SK-N-SH (cell line): ENCODE data around the gene MEX3A. TPM values are rescaled to one million over a fixed set of nuclear protein-coding genes. Genes with fewer than 3 reads are reported as not detected.

Experiments
- CTCF ChIA-PET: fragments of 300-600, 350-600 bp; formaldehyde crosslinking; extraction: SDS; loops from one replicate; lab custom pipeline; 2021; lab: Yijun Ruan, JAX
- POLR2A ChIA-PET: fragments of 350-600 bp; sonication (Branson Sonifier 250); formaldehyde crosslinking; extraction: SDS; loops from one replicate; lab custom pipeline; 2020; ENCODE audit warnings: antibody characterized with exemption, inconsistent platforms; lab: Yijun Ruan, JAX
- DNase-seq: peaks from one replicate; pipeline ENCODE4 v3.0.0; 2012
- H2AFZ ChIP-seq: fragments of 200-600 bp; sonication (generic); 2 replicates; pipeline ENCODE4 v1.8.1; 2016; ENCODE audit warnings: antibody characterized with exemption, mild to moderate bottlenecking, low read depth
- H3F3A ChIP-seq: fragments of 200-600 bp; sonication (generic); replicated peaks from 2 replicates; pipeline ENCODE3; 2016; ENCODE audit warnings: antibody characterized with exemption, mild to moderate bottlenecking; ENCODE audit not compliant: insufficient read depth
- H3K27ac ChIP-seq, 2 experiments: fragments of 200-500 bp in 1 of 2; fragments of 200-600 bp in 1 of 2; sonication (Bioruptor generic) in 1 of 2; sonication (generic), shearing (Covaris generic) in 1 of 2; 2 replicates each; pipeline versions ENCODE4 v1.5.1 to v1.6.1; 2014 to 2016; ENCODE audit warnings: low read depth in 2 of 2, inconsistent platforms in 1 of 2, low read length in 1 of 2, mild to moderate bottlenecking in 1 of 2, mixed read lengths in 1 of 2
- H3K27me3 ChIP-seq: fragments of 200-600 bp; sonication (generic), shearing (Covaris generic); 2 replicates; pipeline ENCODE4 v1.6.1; 2016; ENCODE audit warnings: mixed run types; ENCODE audit not compliant: insufficient read depth
- H3K36me3 ChIP-seq, 2 experiments: fragments of 200-500 bp in 1 of 2; fragments of 200-600 bp in 1 of 2; sonication (Bioruptor generic) in 1 of 2; sonication (generic) in 1 of 2; replicated peaks in 1 of 2; 2 replicates each; pipeline versions ENCODE3 to v1.5.1; 2014 to 2016; ENCODE audit warnings: low read length in 1 of 2, mild to moderate bottlenecking in 1 of 2; ENCODE audit not compliant: insufficient read depth in 2 of 2, control insufficient read depth in 1 of 2
- H3K4me1 ChIP-seq, 2 experiments: fragments of 200-500 bp in 1 of 2; fragments of 200-600 bp in 1 of 2; sonication (Bioruptor generic) in 1 of 2; sonication (generic), shearing (Covaris generic) in 1 of 2; 2 replicates each; pipeline versions ENCODE4 v1.5.1 to v1.6.1; 2014 to 2016; ENCODE audit warnings: low read depth in 1 of 2, low read length in 1 of 2, mixed run types in 1 of 2; ENCODE audit not compliant: insufficient read depth in 2 of 2, control insufficient read depth in 1 of 2
- H3K4me2 ChIP-seq: fragments of 200-600 bp; sonication (generic), shearing (Covaris generic); 2 replicates; pipeline ENCODE4 v1.6.1; 2017; ENCODE audit warnings: mixed run types
- H3K4me3 ChIP-seq, 2 experiments: fragments of 200-500 bp in 1 of 2; fragments of 200-600 bp in 1 of 2; sonication (Bioruptor generic) in 1 of 2; sonication (generic), shearing (Covaris generic) in 1 of 2; 2 replicates each; pipeline versions ENCODE4 v1.5.1 to v1.8.1; 2014 to 2016; ENCODE audit warnings: low read depth in 2 of 2, inconsistent platforms in 1 of 2, low read length in 1 of 2, mild to moderate bottlenecking in 1 of 2, mixed read lengths in 1 of 2, moderate library complexity in 1 of 2
- H3K79me2 ChIP-seq: fragments of 200-600 bp; sonication (generic); 2 replicates; pipeline ENCODE4 v1.8.1; 2017; ENCODE audit warnings: mild to moderate bottlenecking; ENCODE audit not compliant: insufficient read depth
- H3K9ac ChIP-seq: fragments of 200-600 bp; sonication (generic); 2 replicates; pipeline ENCODE4 v1.6.1; 2017; ENCODE audit warnings: mixed run types
- H3K9me2 ChIP-seq: fragments of 200-600 bp; sonication (generic); 2 replicates; pipeline ENCODE4 v1.6.1; 2017; ENCODE audit warnings: mixed run types
- H3K9me3 ChIP-seq: fragments of 200-600 bp; sonication (generic); 2 replicates; pipeline ENCODE4 v1.6.1; 2017; ENCODE audit warnings: mixed run types, mild to moderate bottlenecking, moderate library complexity
- H4K20me1 ChIP-seq: fragments of 200-600 bp; sonication (generic); 2 replicates; pipeline ENCODE4 v1.6.1; 2017; ENCODE audit warnings: mild to moderate bottlenecking, mixed run types; ENCODE audit not compliant: insufficient read depth
- EP300 ChIP-seq, 2 experiments: IDR thresholded peaks; 2 replicates each; pipeline versions ENCODE4 v1.4.0 to v1.6.1; 2012; ENCODE audit warnings: borderline replicate concordance in 1 of 2, low read depth in 1 of 2, low read length in 1 of 2
- EZH2phosphoT487 ChIP-seq: fragments of 200-600 bp; sonication (generic); IDR thresholded peaks from 2 replicates; pipeline ENCODE4 v1.6.1; 2017; ENCODE audit warnings: low read depth, mixed run types, mild to moderate bottlenecking, antibody characterized with exemption, moderate library complexity, borderline replicate concordance
- FOSL2 ChIP-seq: IDR thresholded peaks from 2 replicates; pipeline ENCODE4 v1.4.0; 2012; ENCODE audit warnings: low read depth, mild to moderate bottlenecking, moderate library complexity, borderline replicate concordance
- FOXM1 ChIP-seq: IDR thresholded peaks from 2 replicates; pipeline ENCODE4 v1.4.0; 2012; ENCODE audit warnings: low read depth, mild to moderate bottlenecking
- NRF1 ChIP-seq: IDR thresholded peaks from 2 replicates; pipeline ENCODE4 v1.6.1; 2012; ENCODE audit warnings: low read depth, mild to moderate bottlenecking, low read length
- PBX3 ChIP-seq: IDR thresholded peaks from 2 replicates; pipeline ENCODE4; 2012
- RAD21 ChIP-seq: IDR thresholded peaks from 2 replicates; pipeline ENCODE4 v1.6.1; 2012; ENCODE audit warnings: mild to moderate bottlenecking, low read length
- RCOR1 ChIP-seq: fragments of 150-350 bp; IDR thresholded peaks from 2 replicates; pipeline ENCODE4 v1.6.1; 2017; ENCODE audit warnings: antibody characterized with exemption, low read length
- SIN3A ChIP-seq: IDR thresholded peaks from 2 replicates; pipeline ENCODE4 v1.6.1; 2012; ENCODE audit warnings: low read depth, mild to moderate bottlenecking, low read length, moderate library complexity, borderline replicate concordance
- TEAD4 ChIP-seq: IDR thresholded peaks from 2 replicates; pipeline ENCODE4 v1.4.0; 2012; ENCODE audit warnings: mild to moderate bottlenecking, borderline replicate concordance; ENCODE audit not compliant: insufficient read depth
- YY1 ChIP-seq: IDR thresholded peaks from 2 replicates; pipeline ENCODE4 v1.4.0; 2012; ENCODE audit warnings: low read depth, mild to moderate bottlenecking
- WGBS: methylation state at CpG from one replicate; pipeline ENCODE4 v1.1.6; 2017; ENCODE audit warnings: low lambda C conversion rate; 5-methylcytosine and 5-hydroxymethylcytosine counted together
- polyA plus RNA-seq, 3 experiments: library from polyadenylated mRNA; depleted of rRNA; stranded (reverse); fragments of >200 nt; gene quantifications; 2 replicates each; pipeline ENCODE4 v1.2.3, GENCODE V29; 2012
- TF ChIP-seq, protein P1 (sequence below): fragments of 200-600 bp; sonication (generic); IDR thresholded peaks from 2 replicates; pipeline ENCODE4 v1.6.1; 2017; ENCODE audit warnings: antibody characterized with exemption, mild to moderate bottlenecking, moderate library complexity
- TF ChIP-seq, protein P2 (sequence below): fragments of 150-350 bp; IDR thresholded peaks from 2 replicates; pipeline ENCODE4 v1.6.1; 2017; ENCODE audit warnings: antibody characterized with exemption, low read length, low read depth, borderline replicate concordance
- TF ChIP-seq, protein P3 (sequence below): IDR thresholded peaks from 2 replicates; pipeline ENCODE4 v1.6.1; 2012; ENCODE audit warnings: mild to moderate bottlenecking, low read depth, low read length, moderate library complexity
- TF ChIP-seq, protein P4 (sequence below): fragments of 150-350 bp; IDR thresholded peaks from 2 replicates; pipeline ENCODE4 v1.6.1; 2016; ENCODE audit warnings: mild to moderate bottlenecking, low read depth, low read length

MEX3A gene
- polyA plus RNA-seq, 1 of the 3 experiments (the other 2 are of a cell fraction): 16.2 TPM

DNA sequence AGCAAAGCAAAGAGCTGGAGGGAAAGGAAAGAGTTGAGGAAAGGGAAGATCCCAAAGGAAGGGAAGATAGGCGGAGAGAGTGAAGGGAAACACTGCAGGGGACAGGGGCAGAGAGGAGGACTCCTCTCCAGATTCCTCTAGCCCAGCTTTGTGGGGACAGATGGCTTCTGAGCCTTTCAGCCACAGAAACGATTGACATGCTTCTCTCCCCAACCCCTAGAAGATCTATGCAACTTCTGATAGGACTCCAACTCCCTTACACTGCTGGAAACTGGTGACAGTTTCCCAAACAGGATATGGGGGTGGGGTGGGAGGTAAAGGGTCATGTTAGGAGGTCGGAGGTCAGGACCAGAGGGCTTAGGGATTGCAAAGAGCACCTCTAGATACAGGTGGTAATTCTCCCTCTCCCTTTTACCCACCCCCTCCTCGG is 6.5 kb downstream of the MEX3A start:
- H3K9me3 ChIP-seq: no peaks in the 10 kb centered on the region
- H3K27me3 ChIP-seq: no peaks in the 10 kb centered on the region
- TF ChIP-seq EZH2phosphoT487 (no peak), NRF1 (no peak), SIN3A (no peak)
- TF ChIP-seq, protein P1, sequence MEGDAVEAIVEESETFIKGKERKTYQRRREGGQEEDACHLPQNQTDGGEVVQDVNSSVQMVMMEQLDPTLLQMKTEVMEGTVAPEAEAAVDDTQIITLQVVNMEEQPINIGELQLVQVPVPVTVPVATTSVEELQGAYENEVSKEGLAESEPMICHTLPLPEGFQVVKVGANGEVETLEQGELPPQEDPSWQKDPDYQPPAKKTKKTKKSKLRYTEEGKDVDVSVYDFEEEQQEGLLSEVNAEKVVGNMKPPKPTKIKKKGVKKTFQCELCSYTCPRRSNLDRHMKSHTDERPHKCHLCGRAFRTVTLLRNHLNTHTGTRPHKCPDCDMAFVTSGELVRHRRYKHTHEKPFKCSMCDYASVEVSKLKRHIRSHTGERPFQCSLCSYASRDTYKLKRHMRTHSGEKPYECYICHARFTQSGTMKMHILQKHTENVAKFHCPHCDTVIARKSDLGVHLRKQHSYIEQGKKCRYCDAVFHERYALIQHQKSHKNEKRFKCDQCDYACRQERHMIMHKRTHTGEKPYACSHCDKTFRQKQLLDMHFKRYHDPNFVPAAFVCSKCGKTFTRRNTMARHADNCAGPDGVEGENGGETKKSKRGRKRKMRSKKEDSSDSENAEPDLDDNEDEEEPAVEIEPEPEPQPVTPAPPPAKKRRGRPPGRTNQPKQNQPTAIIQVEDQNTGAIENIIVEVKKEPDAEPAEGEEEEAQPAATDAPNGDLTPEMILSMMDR: no peak
- TF ChIP-seq, protein P2, sequence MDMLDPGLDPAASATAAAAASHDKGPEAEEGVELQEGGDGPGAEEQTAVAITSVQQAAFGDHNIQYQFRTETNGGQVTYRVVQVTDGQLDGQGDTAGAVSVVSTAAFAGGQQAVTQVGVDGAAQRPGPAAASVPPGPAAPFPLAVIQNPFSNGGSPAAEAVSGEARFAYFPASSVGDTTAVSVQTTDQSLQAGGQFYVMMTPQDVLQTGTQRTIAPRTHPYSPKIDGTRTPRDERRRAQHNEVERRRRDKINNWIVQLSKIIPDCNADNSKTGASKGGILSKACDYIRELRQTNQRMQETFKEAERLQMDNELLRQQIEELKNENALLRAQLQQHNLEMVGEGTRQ: no peak
- TF ChIP-seq, protein P3, sequence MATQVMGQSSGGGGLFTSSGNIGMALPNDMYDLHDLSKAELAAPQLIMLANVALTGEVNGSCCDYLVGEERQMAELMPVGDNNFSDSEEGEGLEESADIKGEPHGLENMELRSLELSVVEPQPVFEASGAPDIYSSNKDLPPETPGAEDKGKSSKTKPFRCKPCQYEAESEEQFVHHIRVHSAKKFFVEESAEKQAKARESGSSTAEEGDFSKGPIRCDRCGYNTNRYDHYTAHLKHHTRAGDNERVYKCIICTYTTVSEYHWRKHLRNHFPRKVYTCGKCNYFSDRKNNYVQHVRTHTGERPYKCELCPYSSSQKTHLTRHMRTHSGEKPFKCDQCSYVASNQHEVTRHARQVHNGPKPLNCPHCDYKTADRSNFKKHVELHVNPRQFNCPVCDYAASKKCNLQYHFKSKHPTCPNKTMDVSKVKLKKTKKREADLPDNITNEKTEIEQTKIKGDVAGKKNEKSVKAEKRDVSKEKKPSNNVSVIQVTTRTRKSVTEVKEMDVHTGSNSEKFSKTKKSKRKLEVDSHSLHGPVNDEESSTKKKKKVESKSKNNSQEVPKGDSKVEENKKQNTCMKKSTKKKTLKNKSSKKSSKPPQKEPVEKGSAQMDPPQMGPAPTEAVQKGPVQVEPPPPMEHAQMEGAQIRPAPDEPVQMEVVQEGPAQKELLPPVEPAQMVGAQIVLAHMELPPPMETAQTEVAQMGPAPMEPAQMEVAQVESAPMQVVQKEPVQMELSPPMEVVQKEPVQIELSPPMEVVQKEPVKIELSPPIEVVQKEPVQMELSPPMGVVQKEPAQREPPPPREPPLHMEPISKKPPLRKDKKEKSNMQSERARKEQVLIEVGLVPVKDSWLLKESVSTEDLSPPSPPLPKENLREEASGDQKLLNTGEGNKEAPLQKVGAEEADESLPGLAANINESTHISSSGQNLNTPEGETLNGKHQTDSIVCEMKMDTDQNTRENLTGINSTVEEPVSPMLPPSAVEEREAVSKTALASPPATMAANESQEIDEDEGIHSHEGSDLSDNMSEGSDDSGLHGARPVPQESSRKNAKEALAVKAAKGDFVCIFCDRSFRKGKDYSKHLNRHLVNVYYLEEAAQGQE: no peak
- H3F3A ChIP-seq: peaks cover 22% of the 10 kb centered on the region
- no peak overlapping the region for H3K9ac ChIP-seq
- H3K4me2 ChIP-seq: no peak overlapping the region
- WGBS: 82% methylated on average over 4 of the region's 4 CpGs
- no peak for DNase-seq
- no peak overlapping the region for H3K27ac ChIP-seq
- no peaks in the 10 kb centered on the region for H3K9me2 ChIP-seq
- ChIA-PET POLR2A (no interaction called here), CTCF (interaction anchor here (0.7 to 2.0 kb wide), 4 partner anchors 10 to 27 kb away, joined by 3 to 15 read pairs (median 3); no protein-coding TSS in a partner anchor)
- no peak overlapping the region for H2AFZ ChIP-seq
- H3K4me1 ChIP-seq: peaks cover 0 to 42% of the 10 kb centered on the region in 2 experiments; a peak in 2 of 4 replicates
- H3K79me2 ChIP-seq: peaks cover 67% of the 10 kb centered on the region
- peaks cover 6 to 57% of the 10 kb centered on the region in 2 experiments for H3K36me3 ChIP-seq
- no peak overlapping the region for H3K4me3 ChIP-seq
- H4K20me1 ChIP-seq: peaks cover 74% of the 10 kb centered on the region

DNA sequence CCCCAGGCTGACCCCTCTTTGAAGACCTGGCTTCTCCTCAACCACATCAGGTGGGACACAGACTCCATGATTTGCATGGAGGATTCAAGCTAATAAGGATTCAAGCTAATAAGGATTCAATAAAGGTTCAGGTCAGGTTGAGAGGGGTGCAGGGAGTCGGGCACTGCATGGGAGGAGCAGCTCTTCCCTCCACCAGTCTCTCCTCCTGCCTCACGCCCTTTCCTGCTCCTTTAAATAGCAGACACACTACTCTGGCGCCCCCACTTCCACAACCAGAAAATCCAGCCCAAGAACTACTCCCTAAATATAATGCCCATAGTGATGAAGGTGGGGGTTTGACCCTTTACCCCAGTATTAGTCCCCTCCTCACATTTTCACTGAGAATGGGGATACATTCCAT is 7.1 kb downstream of the MEX3A start:
- H2AFZ ChIP-seq: no peak overlapping the region
- no peak for TF ChIP-seq FOXM1
- no peak for TF ChIP-seq EP300 (IDR thresholded peaks at IDR 0.05; ENCODE audit: borderline replicate concordance in 1 of 2, low read depth in 1 of 2, low read length in 1 of 2)
- no peak for TF ChIP-seq FOSL2
- no peak for TF ChIP-seq RCOR1
- TF ChIP-seq, protein P4, sequence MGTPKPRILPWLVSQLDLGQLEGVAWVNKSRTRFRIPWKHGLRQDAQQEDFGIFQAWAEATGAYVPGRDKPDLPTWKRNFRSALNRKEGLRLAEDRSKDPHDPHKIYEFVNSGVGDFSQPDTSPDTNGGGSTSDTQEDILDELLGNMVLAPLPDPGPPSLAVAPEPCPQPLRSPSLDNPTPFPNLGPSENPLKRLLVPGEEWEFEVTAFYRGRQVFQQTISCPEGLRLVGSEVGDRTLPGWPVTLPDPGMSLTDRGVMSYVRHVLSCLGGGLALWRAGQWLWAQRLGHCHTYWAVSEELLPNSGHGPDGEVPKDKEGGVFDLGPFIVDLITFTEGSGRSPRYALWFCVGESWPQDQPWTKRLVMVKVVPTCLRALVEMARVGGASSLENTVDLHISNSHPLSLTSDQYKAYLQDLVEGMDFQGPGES: no peak
- no peak for TF ChIP-seq TEAD4
- no peak for TF ChIP-seq PBX3
- TF ChIP-seq YY1: no peak
- no peak for TF ChIP-seq RAD21
- H3K4me1 ChIP-seq: peaks cover 0 to 48% of the 10 kb centered on the region in 2 experiments; a peak in 2 of 4 replicates
- H3K9ac ChIP-seq: no peak overlapping the region
- no peaks in the 10 kb centered on the region for H3K27me3 ChIP-seq
- no peaks in the 10 kb centered on the region for H3K9me2 ChIP-seq
- H3K79me2 ChIP-seq: peaks cover 61% of the 10 kb centered on the region
- CTCF ChIA-PET: interaction anchor here (0.8 to 2.0 kb wide), 3 partner anchors 9 to 15 kb away, joined by 3 to 15 read pairs (median 3); no protein-coding TSS in a partner anchor
- H3K4me2 ChIP-seq: no peak overlapping the region
- no peak overlapping the region for H3K27ac ChIP-seq
- WGBS: 73% methylated on average over 3 of the region's 3 CpGs
- H4K20me1 ChIP-seq: peaks cover 74% of the 10 kb centered on the region
- no peak overlapping the region for H3K4me3 ChIP-seq
- POLR2A ChIA-PET: no interaction called here
- H3F3A ChIP-seq: peaks cover 25% of the 10 kb centered on the region
- peaks cover 6 to 57% of the 10 kb centered on the region in 2 experiments for H3K36me3 ChIP-seq
- no peak for DNase-seq
- H3K9me3 ChIP-seq: no peaks in the 10 kb centered on the region
